Measurements from ENCODE around the gene PIGA.

DNA sequence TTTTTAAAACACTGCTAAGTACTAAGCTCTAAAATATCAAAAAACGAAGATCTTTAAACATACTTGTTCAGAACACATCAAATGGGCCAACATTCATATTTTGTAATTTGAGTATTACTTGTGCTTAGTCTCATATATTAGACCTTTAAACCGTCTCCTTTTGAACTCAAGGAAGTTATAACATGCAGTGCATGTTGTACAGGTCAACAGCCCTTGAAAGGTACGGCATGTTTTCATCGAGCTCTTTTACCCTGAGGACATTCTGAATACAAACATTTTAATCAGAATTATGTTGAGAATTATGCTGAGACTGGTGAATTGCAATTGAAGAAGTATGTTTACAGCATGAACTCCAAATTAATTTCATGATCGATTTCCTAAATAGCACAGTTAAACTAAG lies 12.9 kb downstream of the PIGA start:
- TF ChIP-seq USF1 (CRISPR knock-in tag; IDR thresholded peaks at IDR 0.05), result no peak
- TF ChIP-seq SOX15 (CRISPR knock-in tag; IDR thresholded peaks at IDR 0.05), result no peak
- TF ChIP-seq FOXJ3 (CRISPR knock-in tag; IDR thresholded peaks at IDR 0.05; ENCODE audit: borderline replicate concordance), result no peak
- TF ChIP-seq, protein P1, sequence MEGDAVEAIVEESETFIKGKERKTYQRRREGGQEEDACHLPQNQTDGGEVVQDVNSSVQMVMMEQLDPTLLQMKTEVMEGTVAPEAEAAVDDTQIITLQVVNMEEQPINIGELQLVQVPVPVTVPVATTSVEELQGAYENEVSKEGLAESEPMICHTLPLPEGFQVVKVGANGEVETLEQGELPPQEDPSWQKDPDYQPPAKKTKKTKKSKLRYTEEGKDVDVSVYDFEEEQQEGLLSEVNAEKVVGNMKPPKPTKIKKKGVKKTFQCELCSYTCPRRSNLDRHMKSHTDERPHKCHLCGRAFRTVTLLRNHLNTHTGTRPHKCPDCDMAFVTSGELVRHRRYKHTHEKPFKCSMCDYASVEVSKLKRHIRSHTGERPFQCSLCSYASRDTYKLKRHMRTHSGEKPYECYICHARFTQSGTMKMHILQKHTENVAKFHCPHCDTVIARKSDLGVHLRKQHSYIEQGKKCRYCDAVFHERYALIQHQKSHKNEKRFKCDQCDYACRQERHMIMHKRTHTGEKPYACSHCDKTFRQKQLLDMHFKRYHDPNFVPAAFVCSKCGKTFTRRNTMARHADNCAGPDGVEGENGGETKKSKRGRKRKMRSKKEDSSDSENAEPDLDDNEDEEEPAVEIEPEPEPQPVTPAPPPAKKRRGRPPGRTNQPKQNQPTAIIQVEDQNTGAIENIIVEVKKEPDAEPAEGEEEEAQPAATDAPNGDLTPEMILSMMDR (IDR thresholded peaks at IDR 0.05), result no peak
- TF ChIP-seq NFE2L1 (CRISPR knock-in tag; IDR thresholded peaks at IDR 0.05), result no peak
- TF ChIP-seq AFF4 (CRISPR knock-in tag; IDR thresholded peaks at IDR 0.05; ENCODE audit: borderline replicate concordance), result no peak
- TF ChIP-seq TEAD1 (CRISPR knock-in tag; IDR thresholded peaks at IDR 0.05), result no peak
- TF ChIP-seq, protein P2, sequence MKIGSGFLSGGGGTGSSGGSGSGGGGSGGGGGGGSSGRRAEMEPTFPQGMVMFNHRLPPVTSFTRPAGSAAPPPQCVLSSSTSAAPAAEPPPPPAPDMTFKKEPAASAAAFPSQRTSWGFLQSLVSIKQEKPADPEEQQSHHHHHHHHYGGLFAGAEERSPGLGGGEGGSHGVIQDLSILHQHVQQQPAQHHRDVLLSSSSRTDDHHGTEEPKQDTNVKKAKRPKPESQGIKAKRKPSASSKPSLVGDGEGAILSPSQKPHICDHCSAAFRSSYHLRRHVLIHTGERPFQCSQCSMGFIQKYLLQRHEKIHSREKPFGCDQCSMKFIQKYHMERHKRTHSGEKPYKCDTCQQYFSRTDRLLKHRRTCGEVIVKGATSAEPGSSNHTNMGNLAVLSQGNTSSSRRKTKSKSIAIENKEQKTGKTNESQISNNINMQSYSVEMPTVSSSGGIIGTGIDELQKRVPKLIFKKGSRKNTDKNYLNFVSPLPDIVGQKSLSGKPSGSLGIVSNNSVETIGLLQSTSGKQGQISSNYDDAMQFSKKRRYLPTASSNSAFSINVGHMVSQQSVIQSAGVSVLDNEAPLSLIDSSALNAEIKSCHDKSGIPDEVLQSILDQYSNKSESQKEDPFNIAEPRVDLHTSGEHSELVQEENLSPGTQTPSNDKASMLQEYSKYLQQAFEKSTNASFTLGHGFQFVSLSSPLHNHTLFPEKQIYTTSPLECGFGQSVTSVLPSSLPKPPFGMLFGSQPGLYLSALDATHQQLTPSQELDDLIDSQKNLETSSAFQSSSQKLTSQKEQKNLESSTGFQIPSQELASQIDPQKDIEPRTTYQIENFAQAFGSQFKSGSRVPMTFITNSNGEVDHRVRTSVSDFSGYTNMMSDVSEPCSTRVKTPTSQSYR (CRISPR knock-in tag; IDR thresholded peaks at IDR 0.05), result no peak
- TF ChIP-seq, protein P3, sequence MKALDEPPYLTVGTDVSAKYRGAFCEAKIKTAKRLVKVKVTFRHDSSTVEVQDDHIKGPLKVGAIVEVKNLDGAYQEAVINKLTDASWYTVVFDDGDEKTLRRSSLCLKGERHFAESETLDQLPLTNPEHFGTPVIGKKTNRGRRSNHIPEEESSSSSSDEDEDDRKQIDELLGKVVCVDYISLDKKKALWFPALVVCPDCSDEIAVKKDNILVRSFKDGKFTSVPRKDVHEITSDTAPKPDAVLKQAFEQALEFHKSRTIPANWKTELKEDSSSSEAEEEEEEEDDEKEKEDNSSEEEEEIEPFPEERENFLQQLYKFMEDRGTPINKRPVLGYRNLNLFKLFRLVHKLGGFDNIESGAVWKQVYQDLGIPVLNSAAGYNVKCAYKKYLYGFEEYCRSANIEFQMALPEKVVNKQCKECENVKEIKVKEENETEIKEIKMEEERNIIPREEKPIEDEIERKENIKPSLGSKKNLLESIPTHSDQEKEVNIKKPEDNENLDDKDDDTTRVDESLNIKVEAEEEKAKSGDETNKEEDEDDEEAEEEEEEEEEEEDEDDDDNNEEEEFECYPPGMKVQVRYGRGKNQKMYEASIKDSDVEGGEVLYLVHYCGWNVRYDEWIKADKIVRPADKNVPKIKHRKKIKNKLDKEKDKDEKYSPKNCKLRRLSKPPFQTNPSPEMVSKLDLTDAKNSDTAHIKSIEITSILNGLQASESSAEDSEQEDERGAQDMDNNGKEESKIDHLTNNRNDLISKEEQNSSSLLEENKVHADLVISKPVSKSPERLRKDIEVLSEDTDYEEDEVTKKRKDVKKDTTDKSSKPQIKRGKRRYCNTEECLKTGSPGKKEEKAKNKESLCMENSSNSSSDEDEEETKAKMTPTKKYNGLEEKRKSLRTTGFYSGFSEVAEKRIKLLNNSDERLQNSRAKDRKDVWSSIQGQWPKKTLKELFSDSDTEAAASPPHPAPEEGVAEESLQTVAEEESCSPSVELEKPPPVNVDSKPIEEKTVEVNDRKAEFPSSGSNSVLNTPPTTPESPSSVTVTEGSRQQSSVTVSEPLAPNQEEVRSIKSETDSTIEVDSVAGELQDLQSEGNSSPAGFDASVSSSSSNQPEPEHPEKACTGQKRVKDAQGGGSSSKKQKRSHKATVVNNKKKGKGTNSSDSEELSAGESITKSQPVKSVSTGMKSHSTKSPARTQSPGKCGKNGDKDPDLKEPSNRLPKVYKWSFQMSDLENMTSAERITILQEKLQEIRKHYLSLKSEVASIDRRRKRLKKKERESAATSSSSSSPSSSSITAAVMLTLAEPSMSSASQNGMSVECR (CRISPR knock-in tag; IDR thresholded peaks at IDR 0.05; ENCODE audit: borderline replicate concordance), result no peak
- no peak for TF ChIP-seq NR1H2 (CRISPR knock-in tag; IDR thresholded peaks at IDR 0.05)
- TF ChIP-seq CREM (CRISPR knock-in tag; IDR thresholded peaks at IDR 0.05), result no peak
- TF ChIP-seq CBFB (CRISPR knock-in tag; IDR thresholded peaks at IDR 0.05; ENCODE audit: low read depth), result no peak

Data from WTC11 (cell line).